Neural progenitor cell (in vitro differentiated cells): Measurements from ENCODE around the gene SPACA9. TPM values are rescaled to one million over a fixed set of nuclear protein-coding genes. Genes with fewer than 3 reads are reported as not detected.

ENCODE experiments used
- DNase-seq: peaks from one replicate; pipeline ENCODE4 v3.0.0-alpha.2; 2016; ENCODE audit warnings: low spot score
- H2AFZ ChIP-seq: fragments of 200-600 bp; sonication (generic); replicated peaks from 2 replicates; pipeline ENCODE4 v1.6.1; 2016; ENCODE audit warnings: antibody characterized with exemption
- H3F3A ChIP-seq: fragments of 200-600 bp; sonication (generic); 2 replicates; pipeline ENCODE4 v1.6.1; 2016; ENCODE audit warnings: antibody characterized with exemption, low read depth
- H3K27ac ChIP-seq: fragments of 200-600 bp; sonication (generic); 2 replicates; pipeline ENCODE4 v1.5.1; 2016; ENCODE audit warnings: mild to moderate bottlenecking
- H3K27me3 ChIP-seq: fragments of 200-600 bp; sonication (generic); 2 replicates; pipeline ENCODE4 v1.6.1; 2016; ENCODE audit warnings: mild to moderate bottlenecking, moderate library complexity
- H3K36me3 ChIP-seq: fragments of 200-600 bp; sonication (generic); 2 replicates; pipeline ENCODE4 v1.5.1; 2016
- H3K4me1 ChIP-seq: fragments of 200-600 bp; sonication (generic); 2 replicates; pipeline ENCODE4 v1.6.1; 2016; ENCODE audit warnings: mixed run types
- H3K4me2 ChIP-seq: fragments of 200-600 bp; sonication (generic); 2 replicates; pipeline ENCODE4 v1.6.1; 2016
- H3K4me3 ChIP-seq: fragments of 200-600 bp; sonication (generic); 2 replicates; pipeline ENCODE4 v1.5.1; 2016
- H3K79me2 ChIP-seq: fragments of 200-600 bp; sonication (generic); 2 replicates; pipeline ENCODE4 v1.6.1; 2016; ENCODE audit warnings: low read depth
- H3K9ac ChIP-seq: fragments of 200-600 bp; sonication (generic); 2 replicates; pipeline ENCODE4 v1.6.1; 2016
- H3K9me3 ChIP-seq: fragments of 200-600 bp; sonication (generic); 2 replicates; pipeline ENCODE4 v1.5.1; 2016; ENCODE audit warnings: low read depth
- H4K20me1 ChIP-seq: fragments of 200-600 bp; sonication (generic); 2 replicates; pipeline ENCODE4 v1.6.1; 2016; ENCODE audit warnings: low read depth
- H3K27ac Mint-ChIP-seq: 3 replicates; pipeline ENCODE4 v1.8.0; 2021; ENCODE audit warnings: mixed read lengths
- H3K27me3 Mint-ChIP-seq: 2 replicates; pipeline ENCODE4 v1.8.0; 2022; ENCODE audit warnings: low read depth, mild to moderate bottlenecking, inconsistent platforms, moderate library complexity, mixed read lengths; ENCODE audit not compliant: insufficient read depth
- H3K36me3 Mint-ChIP-seq: 3 replicates; pipeline ENCODE4 v1.8.0; 2021; ENCODE audit warnings: mixed read lengths
- H3K4me1 Mint-ChIP-seq: 3 replicates; pipeline ENCODE4 v1.8.0; 2021; ENCODE audit warnings: mixed read lengths
- H3K4me3 Mint-ChIP-seq: 3 replicates; pipeline ENCODE4 v1.8.0; 2021; ENCODE audit warnings: mild to moderate bottlenecking, moderate library complexity, mixed read lengths
- H3K9me3 Mint-ChIP-seq: 3 replicates; pipeline ENCODE4 v1.8.0; 2020; ENCODE audit warnings: mixed read lengths
- CTCF ChIP-seq: fragments of 200-600 bp; sonication (generic); IDR thresholded peaks from 2 replicates; pipeline ENCODE4 v1.5.1; 2017; ENCODE audit warnings: antibody characterized with exemption, mild to moderate bottlenecking
- EZH2 ChIP-seq: fragments of 200-600 bp; sonication (generic); IDR thresholded peaks from 2 replicates; pipeline ENCODE4 v1.6.1; 2017; ENCODE audit warnings: antibody characterized with exemption, mild to moderate bottlenecking, moderate library complexity
- EZH2phosphoT487 ChIP-seq: fragments of 200-600 bp; sonication (generic); IDR thresholded peaks from 2 replicates; pipeline ENCODE4 v1.6.1; 2017; ENCODE audit warnings: antibody characterized with exemption
- total RNA-seq: library from RNA; depleted of rRNA; stranded (reverse); fragments of >200 nt; gene quantifications from 2 replicates; pipeline ENCODE4 v1.2.3, GENCODE V29; 2015; ENCODE audit warnings: low replicate concordance

The SPACA9 gene
- total RNA-seq, 1 donor from 2014 or later: 1.9 TPM

GRCh38 chr9:132840980-132841379 lies 37.7 kb upstream of the SPACA9 start:
- Histone ChIP-seq H3K4me3 (no peak overlapping the region), H3F3A (no peaks in the 10 kb centered on the region), H3K9me3 (no peaks in the 10 kb centered on the region), H3K79me2 (no peaks in the 10 kb centered on the region), H3K4me2 (no peak overlapping the region), H3K27ac (no peak overlapping the region), H2AFZ (no peak overlapping the region), H3K27me3 (no peaks in the 10 kb centered on the region), H4K20me1 (no peaks in the 10 kb centered on the region), H3K4me1 (no peaks in the 10 kb centered on the region), H3K36me3 (no peaks in the 10 kb centered on the region), H3K9ac (no peak overlapping the region)
- Mint-ChIP-seq H3K27me3 (peaks cover 6% of the 10 kb centered on the region), H3K36me3 (peaks cover 2% of the 10 kb centered on the region), H3K4me3 (no peak overlapping the region), H3K27ac (no peak overlapping the region), H3K4me1 (peaks cover 14% of the 10 kb centered on the region), H3K9me3 (no peaks in the 10 kb centered on the region)
- no peak for TF ChIP-seq CTCF
- no peak for TF ChIP-seq EZH2
- TF ChIP-seq EZH2phosphoT487: no peak
- no peak for DNase-seq

GRCh38 chr9:132842124-132843044 lies 36.3 kb upstream of the SPACA9 start:
- Histone ChIP-seq H3K4me2 (no peak overlapping the region), H3K4me1 (no peaks in the 10 kb centered on the region), H3K79me2 (no peaks in the 10 kb centered on the region), H3K27ac (no peak overlapping the region), H3F3A (no peaks in the 10 kb centered on the region), H3K9ac (no peak overlapping the region), H3K27me3 (no peaks in the 10 kb centered on the region), H3K4me3 (no peak overlapping the region), H3K9me3 (no peaks in the 10 kb centered on the region), H2AFZ (no peak overlapping the region), H3K36me3 (no peaks in the 10 kb centered on the region), H4K20me1 (no peaks in the 10 kb centered on the region)
- H3K4me3 Mint-ChIP-seq: no peak overlapping the region
- H3K9me3 Mint-ChIP-seq: no peaks in the 10 kb centered on the region
- TF ChIP-seq CTCF (no peak), EZH2phosphoT487 (no peak), EZH2 (no peak)
- peak overlapping the region; percentile 83 for H3K27ac Mint-ChIP-seq
- H3K27me3 Mint-ChIP-seq: peaks cover 4% of the 10 kb centered on the region
- peaks cover 15% of the 10 kb centered on the region for H3K4me1 Mint-ChIP-seq
- no peak for DNase-seq
- peaks cover 2% of the 10 kb centered on the region for H3K36me3 Mint-ChIP-seq

- Histone ChIP-seq H3K9me3 (no peaks in the 10 kb centered on the region), H3K36me3 (no peaks in the 10 kb centered on the region), H4K20me1 (no peaks in the 10 kb centered on the region), H3K27me3 (no peaks in the 10 kb centered on the region), H3K27ac (no peak overlapping the region), H2AFZ (no peak overlapping the region), H3K4me2 (no peak overlapping the region), H3K79me2 (no peaks in the 10 kb centered on the region), H3F3A (no peaks in the 10 kb centered on the region), H3K4me1 (no peaks in the 10 kb centered on the region), H3K9ac (no peak overlapping the region), H3K4me3 (no peak overlapping the region)
- Mint-ChIP-seq H3K36me3 (peaks cover 2% of the 10 kb centered on the region), H3K4me1 (peaks cover 10% of the 10 kb centered on the region), H3K9me3 (no peaks in the 10 kb centered on the region), H3K27me3 (peaks cover under 1% of the 10 kb centered on the region), H3K27ac (no peak overlapping the region), H3K4me3 (no peak overlapping the region)
- DNase-seq: no peak
- TF ChIP-seq EZH2 (no peak), EZH2phosphoT487 (no peak), CTCF (no peak)
Observed at GRCh38 chr9:132846109-132846917, 32.4 kb upstream of the SPACA9 start.
